ENCODE data around the gene MAP4K2. TPM values are rescaled to one million over a fixed set of nuclear protein-coding genes. Genes with fewer than 3 reads are reported as not detected.

MAP4K2 gene
- total RNA-seq, 1 donor from 2014 or later = 34.0 TPM

- Histone ChIP-seq H3K4me3 (no peak overlapping the region), H3K27ac (peak overlapping the region in 1 of 2 donors; percentile 80), H3K9me3 (no peaks in the 10 kb centered on the region), H3K4me1 (peaks cover 17 to 41% of the 10 kb centered on the region in 2 donors), H3K36me3 (peaks cover 70 to 78% of the 10 kb centered on the region in 2 donors), H3K27me3 (no peaks in the 10 kb centered on the region)
- DNase-seq (ENCODE audit: low spot score in 2 of 2) = peak in 1 of 2 donors; percentile 37
- intact Hi-C loops (cut with DNase I) = no loop called here
- TF ChIP-seq, protein P1, sequence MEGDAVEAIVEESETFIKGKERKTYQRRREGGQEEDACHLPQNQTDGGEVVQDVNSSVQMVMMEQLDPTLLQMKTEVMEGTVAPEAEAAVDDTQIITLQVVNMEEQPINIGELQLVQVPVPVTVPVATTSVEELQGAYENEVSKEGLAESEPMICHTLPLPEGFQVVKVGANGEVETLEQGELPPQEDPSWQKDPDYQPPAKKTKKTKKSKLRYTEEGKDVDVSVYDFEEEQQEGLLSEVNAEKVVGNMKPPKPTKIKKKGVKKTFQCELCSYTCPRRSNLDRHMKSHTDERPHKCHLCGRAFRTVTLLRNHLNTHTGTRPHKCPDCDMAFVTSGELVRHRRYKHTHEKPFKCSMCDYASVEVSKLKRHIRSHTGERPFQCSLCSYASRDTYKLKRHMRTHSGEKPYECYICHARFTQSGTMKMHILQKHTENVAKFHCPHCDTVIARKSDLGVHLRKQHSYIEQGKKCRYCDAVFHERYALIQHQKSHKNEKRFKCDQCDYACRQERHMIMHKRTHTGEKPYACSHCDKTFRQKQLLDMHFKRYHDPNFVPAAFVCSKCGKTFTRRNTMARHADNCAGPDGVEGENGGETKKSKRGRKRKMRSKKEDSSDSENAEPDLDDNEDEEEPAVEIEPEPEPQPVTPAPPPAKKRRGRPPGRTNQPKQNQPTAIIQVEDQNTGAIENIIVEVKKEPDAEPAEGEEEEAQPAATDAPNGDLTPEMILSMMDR (IDR thresholded peaks at IDR 0.05) = no peak
These were observed 38.3 kb downstream of the MAP4K2 start for GRCh38 chr11:64764753-64765152.

DNA sequence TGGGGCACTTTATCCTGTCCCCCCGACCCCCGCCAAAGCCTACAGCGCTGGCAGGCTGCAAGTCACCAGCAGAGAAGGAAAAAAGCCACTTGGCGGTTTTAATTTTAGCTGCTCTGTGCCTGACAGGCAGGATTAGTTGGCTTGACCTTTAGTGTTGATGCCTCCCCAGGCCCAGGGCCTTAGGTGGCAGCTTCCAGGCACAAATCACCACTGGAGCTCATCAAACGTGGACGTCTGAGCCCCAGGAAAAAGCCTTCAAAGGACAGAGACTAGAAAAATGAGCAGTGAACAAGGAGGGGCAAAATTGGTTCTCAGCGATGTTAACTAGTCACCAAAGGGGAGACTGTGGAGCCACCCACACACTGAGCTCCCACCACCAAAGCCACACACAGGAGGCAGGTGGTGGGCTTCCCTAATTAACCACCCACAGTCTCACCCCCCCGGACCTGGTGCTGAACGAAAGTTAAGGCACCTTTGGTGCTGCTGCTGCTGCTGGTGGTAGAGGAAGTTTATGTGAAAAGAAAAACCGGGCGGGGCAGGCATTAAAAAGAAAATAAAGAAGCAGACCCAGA, 38.9 kb downstream of the MAP4K2 start:
- H3K36me3 ChIP-seq = peaks cover 64 to 72% of the 10 kb centered on the region in 2 donors
- peak overlapping the region; percentile 75 to 80 for H3K27ac ChIP-seq
- H3K9me3 ChIP-seq = no peaks in the 10 kb centered on the region
- no peaks in the 10 kb centered on the region for H3K27me3 ChIP-seq
- DNase-seq (ENCODE audit: low spot score in 2 of 2) = peak in 1 of 2 donors; percentile 61
- H3K4me3 ChIP-seq = no peak overlapping the region
- TF ChIP-seq, protein P1 (IDR thresholded peaks at IDR 0.05) = no peak
- intact Hi-C loops (cut with DNase I) = no loop called here
- H3K4me1 ChIP-seq = peaks cover 21 to 47% of the 10 kb centered on the region in 2 donors

GRCh38 chr11:64763526-64764039, 39.4 kb downstream of the MAP4K2 start:
- TF ChIP-seq, protein P1 (IDR thresholded peaks at IDR 0.05) = no peak
- intact Hi-C loops (cut with DNase I) = no loop called here
- H3K27me3 ChIP-seq = no peaks in the 10 kb centered on the region
- H3K4me1 ChIP-seq = peaks cover 22 to 53% of the 10 kb centered on the region in 2 donors
- H3K36me3 ChIP-seq = peaks cover 59 to 66% of the 10 kb centered on the region in 2 donors
- H3K4me3 ChIP-seq = no peak overlapping the region
- DNase-seq (ENCODE audit: low spot score in 2 of 2) = peak in 1 of 2 donors; percentile 62
- H3K27ac ChIP-seq = peak overlapping the region; percentile 75 to 80
- H3K9me3 ChIP-seq = no peaks in the 10 kb centered on the region

DNA sequence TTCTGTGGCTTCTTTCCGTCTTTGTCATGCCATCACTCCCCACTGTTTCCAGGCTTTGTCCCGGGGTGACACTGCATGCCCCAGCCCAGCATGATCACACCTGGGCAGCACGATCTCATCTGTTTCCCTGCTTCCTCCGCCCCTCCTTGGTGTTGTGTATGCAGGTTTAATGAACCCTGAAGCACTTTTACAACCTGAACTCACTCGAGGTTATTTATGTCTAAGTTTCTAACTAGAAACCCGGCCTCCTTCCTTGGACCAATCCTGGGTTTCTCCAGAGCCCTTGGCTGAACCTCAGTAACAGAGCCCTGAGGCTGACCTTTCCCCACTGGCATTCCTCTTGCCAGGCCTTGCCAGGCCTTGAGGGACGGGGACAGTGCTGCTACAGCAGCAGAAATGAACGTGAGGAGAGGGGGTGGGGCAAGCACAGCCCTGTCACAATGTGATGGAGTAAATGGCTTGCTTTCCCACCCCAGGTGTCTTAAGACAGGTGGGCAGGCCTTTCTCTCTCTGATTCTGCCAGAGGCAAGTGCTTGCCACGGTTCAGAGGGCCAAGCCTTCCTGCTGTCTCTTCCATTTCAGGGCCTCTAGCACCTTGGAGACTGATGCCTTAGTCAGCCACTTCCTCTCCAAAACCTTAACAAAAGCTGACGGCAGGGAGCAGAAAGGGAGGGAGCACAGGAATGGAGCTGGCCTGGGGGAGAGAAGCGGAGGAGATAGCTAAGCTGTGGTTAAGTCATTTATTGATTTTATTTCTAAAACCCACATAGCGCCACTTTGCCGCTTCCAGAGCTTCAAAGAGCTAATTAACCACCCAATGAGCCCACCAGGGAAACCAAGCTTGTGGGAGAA, 40.1 kb downstream of the MAP4K2 start:
- peak overlapping the region; percentile 75 to 80 for H3K27ac ChIP-seq
- peaks cover 52 to 60% of the 10 kb centered on the region in 2 donors for H3K36me3 ChIP-seq
- intact Hi-C loops (cut with DNase I) = no loop called here

GRCh38 chr11:64762277-64762673, 40.7 kb downstream of the MAP4K2 start:
- H3K4me3 ChIP-seq = no peak overlapping the region
- intact Hi-C loops (cut with DNase I) = no loop called here
- H3K27me3 ChIP-seq = no peaks in the 10 kb centered on the region
- peak in 1 of 2 donors; percentile 58 for DNase-seq (ENCODE audit: low spot score in 2 of 2)
- no peaks in the 10 kb centered on the region for H3K9me3 ChIP-seq
- H3K36me3 ChIP-seq = peaks cover 46 to 53% of the 10 kb centered on the region in 2 donors
- TF ChIP-seq, protein P1 (IDR thresholded peaks at IDR 0.05) = no peak
- H3K4me1 ChIP-seq = peaks cover 22 to 48% of the 10 kb centered on the region in 2 donors
- peak overlapping the region; percentile 75 to 80 for H3K27ac ChIP-seq

More for the DNA sequence above, 40.1 kb downstream of the MAP4K2 start:
- DNase-seq (ENCODE audit: low spot score in 2 of 2) = peak in 1 of 2 donors; percentile 71
- no peaks in the 10 kb centered on the region for H3K27me3 ChIP-seq
- H3K4me1 ChIP-seq = peaks cover 22 to 51% of the 10 kb centered on the region in 2 donors
- H3K9me3 ChIP-seq = no peaks in the 10 kb centered on the region
- H3K4me3 ChIP-seq = no peak overlapping the region
- TF ChIP-seq, protein P1 (IDR thresholded peaks at IDR 0.05) = no peak

Data from ascending aorta (tissue), 2 donors.